Psoas muscle (tissue), 8 donors: ENCODE measurements around the gene DPP10. TPM values are rescaled to one million over a fixed set of nuclear protein-coding genes. Genes with fewer than 3 reads are reported as not detected.

Experiments
- ATAC-seq, 4 donors: fragments of 200-7000 bp; cut with Tn5 transposase; one replicate each; pipeline ENCODE4 v1.9.1; 2020; ENCODE audit warnings: moderate library complexity in 3 of 4, mild to moderate bottlenecking in 2 of 4
- DNase-seq, 2 donors: peaks; one replicate each; pipeline ENCODE4 v3.0.0-alpha.2; 2020
- H3K27ac ChIP-seq: fragments of 200-600 bp; one replicate; pipeline ENCODE4 v1.8.0; 2022
- H3K27me3 ChIP-seq, 3 donors: fragments of 200-600 bp in 1 of 3; one replicate each; pipeline versions ENCODE4 v1.6.1 to v1.8.0; 2013 to 2022; ENCODE audit warnings: low read length in 2 of 3, mild to moderate bottlenecking in 2 of 3, moderate library complexity in 1 of 3; ENCODE audit not compliant: insufficient read depth in 3 of 3
- H3K36me3 ChIP-seq, 2 donors: fragments of 200-600 bp in 1 of 2; one replicate each; pipeline versions ENCODE4 v1.6.1 to v1.8.0; 2013 to 2022; ENCODE audit warnings: low read depth in 1 of 2, mild to moderate bottlenecking in 1 of 2, moderate library complexity in 1 of 2; ENCODE audit not compliant: insufficient read depth in 1 of 2
- H3K4me1 ChIP-seq: fragments of 200-600 bp; one replicate; pipeline ENCODE4 v1.8.0; 2022
- H3K4me3 ChIP-seq: fragments of 200-600 bp; one replicate; pipeline ENCODE4 v1.8.0; 2022; ENCODE audit warnings: mild to moderate bottlenecking
- H3K9me3 ChIP-seq: fragments of 200-600 bp; one replicate; pipeline ENCODE4 v1.8.0; 2022
- WGBS, 3 donors: extraction: QIAGEN DNeasy Blood & Tissue Kit; methylation state at CpG; one replicate each; pipeline versions ENCODE4 v1.1.6 to v1.1.7; 2013; 5-methylcytosine and 5-hydroxymethylcytosine counted together
- intact Hi-C, 2 donors: fragments of 100-400 bp; cut with DNase I; formaldehyde crosslinking; loops; one replicate each; pipeline versions ENCODE4 v1.11.0 to v1.14.2; 2022
- polyA plus RNA-seq, 3 donors: library from polyadenylated mRNA; stranded (reverse); fragments of 200-250 nt; gene quantifications; one replicate each; pipeline ENCODE4 v1.2.3, GENCODE V29; 2013
- total RNA-seq, 4 donors: library from RNA; stranded (reverse); fragmentation: NEBNext Ultra II Directional in 2 of 4; extraction: Animal tissue kit (Norgen Biotek cat#: 25700) in 2 of 4; gene quantifications; one replicate each; pipeline versions ENCODE4 v1.2.1 to v1.2.4, GENCODE V29; 2021 to 2023
- TF ChIP-seq, protein P1 (sequence below): fragments of 200-600 bp; IDR thresholded peaks from one replicate; pipeline ENCODE4 v1.8.0; 2022; ENCODE audit warnings: antibody characterized with exemption
- donor health status: healthy with polysubstance abuse.
- donor health status: DM: no; HTN: no; CAD: no; lungs with moderate emphysema.
- donor health status: Bipolar disorder and iron deficiency.
- donor health status: healthy.
- donor health status: DM: yes; HTN: yes; CAD: no.
- donor health status: DM: no; HTN: no; CAD: no.
- donor health status: DM: no; HTN: no; CAD: no.
- donor health status: DM: yes; HTN: yes; CAD: no.

DPP10 gene
- total and polyA plus RNA-seq, 7 donors = 0.01 to 0.11 TPM; not detected in 5

DNA sequence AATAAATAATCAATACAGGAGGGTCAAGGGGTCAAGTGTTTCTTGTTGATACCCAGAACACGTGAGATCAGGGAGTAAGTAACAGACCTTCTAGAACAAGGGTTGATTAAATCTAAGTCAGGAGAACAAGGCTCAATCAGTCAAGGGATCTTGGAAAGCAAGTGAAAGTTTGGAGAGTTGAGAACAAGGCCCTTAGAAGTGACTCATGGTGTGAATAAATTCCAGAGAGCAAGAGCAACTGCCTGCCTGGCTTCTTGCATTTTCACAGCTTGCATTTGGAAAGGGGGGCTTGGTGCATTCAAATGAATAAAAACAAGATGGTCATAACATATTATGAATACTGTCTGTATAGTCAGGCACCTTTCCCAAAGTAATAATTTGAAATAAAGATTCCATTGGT is 256.1 kb downstream of the DPP10 start:
- intact Hi-C loops = no loop called here
- 49 to 58% (median 54%) methylated on average over 1 of the region's 1 CpG for WGBS, 3 donors

DNA sequence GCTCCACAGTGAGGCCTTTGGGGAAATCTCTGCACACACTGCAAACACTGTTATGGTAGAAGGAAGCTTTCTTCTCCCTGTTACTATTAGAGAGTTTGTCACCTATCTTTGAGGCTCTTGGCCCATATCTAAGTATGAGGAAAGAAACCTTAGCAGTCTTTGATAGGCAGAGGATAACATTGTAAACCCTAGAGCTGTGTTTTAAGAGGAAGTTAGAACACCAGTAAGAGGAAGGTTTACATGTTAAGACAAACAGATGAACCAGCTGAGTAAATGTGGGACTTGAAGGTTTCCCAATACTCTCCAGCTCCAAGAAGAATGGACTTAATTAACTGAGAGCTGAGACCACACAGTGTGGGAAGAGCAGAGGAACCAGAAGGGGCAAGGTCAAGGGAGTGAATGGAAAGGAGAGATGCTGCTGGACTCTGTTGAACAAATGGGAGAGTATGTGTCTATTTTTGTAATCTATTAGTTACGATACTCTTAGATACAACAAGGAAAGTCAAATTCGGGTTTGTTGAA is 257.0 kb downstream of the DPP10 start:
- Histone ChIP-seq H3K4me1 (no peaks in the 10 kb centered on the region), H3K9me3 (no peaks in the 10 kb centered on the region), H3K36me3 (no peaks in the 10 kb centered on the region), H3K4me3 (no peak overlapping the region), H3K27ac (no peak overlapping the region), H3K27me3 (no peaks in the 10 kb centered on the region)
- 79 to 94% (median 89%) methylated on average over 2 of the region's 2 CpGs for WGBS, 3 donors
- no peak for DNase-seq
- TF ChIP-seq, protein P1, sequence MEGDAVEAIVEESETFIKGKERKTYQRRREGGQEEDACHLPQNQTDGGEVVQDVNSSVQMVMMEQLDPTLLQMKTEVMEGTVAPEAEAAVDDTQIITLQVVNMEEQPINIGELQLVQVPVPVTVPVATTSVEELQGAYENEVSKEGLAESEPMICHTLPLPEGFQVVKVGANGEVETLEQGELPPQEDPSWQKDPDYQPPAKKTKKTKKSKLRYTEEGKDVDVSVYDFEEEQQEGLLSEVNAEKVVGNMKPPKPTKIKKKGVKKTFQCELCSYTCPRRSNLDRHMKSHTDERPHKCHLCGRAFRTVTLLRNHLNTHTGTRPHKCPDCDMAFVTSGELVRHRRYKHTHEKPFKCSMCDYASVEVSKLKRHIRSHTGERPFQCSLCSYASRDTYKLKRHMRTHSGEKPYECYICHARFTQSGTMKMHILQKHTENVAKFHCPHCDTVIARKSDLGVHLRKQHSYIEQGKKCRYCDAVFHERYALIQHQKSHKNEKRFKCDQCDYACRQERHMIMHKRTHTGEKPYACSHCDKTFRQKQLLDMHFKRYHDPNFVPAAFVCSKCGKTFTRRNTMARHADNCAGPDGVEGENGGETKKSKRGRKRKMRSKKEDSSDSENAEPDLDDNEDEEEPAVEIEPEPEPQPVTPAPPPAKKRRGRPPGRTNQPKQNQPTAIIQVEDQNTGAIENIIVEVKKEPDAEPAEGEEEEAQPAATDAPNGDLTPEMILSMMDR = no peak
- intact Hi-C loops = no loop called here
- no peak for ATAC-seq

More for the DNA sequence above, 256.1 kb downstream of the DPP10 start:
- no peaks in the 10 kb centered on the region for H3K4me1 ChIP-seq
- H3K27me3 ChIP-seq = no peaks in the 10 kb centered on the region
- H3K4me3 ChIP-seq = no peak overlapping the region
- H3K36me3 ChIP-seq = no peaks in the 10 kb centered on the region
- TF ChIP-seq, protein P1 = no peak
- DNase-seq = no peak
- H3K9me3 ChIP-seq = no peaks in the 10 kb centered on the region
- no peak overlapping the region for H3K27ac ChIP-seq
- no peak for ATAC-seq

DNA sequence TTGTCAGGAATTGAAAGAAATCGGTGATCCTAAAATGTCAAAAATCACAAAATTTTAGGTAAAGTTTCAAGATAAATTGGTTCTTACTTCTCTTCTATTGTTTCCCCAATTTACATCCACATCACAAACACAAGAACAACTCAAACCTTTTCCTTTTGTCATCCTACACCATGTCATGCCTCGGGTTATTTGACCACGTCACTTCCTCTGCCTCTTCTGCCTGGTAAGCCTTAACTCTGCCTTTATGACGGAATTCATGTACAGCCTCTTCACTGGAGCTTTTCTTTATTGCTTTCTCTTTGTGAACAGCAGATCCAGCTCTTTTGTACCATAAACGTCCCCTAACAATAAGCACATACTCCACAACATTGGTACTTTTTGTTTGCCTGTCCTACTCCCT is 258.0 kb downstream of the DPP10 start:
- H3K4me1 ChIP-seq = no peaks in the 10 kb centered on the region
- H3K9me3 ChIP-seq = no peaks in the 10 kb centered on the region
- no peaks in the 10 kb centered on the region for H3K27me3 ChIP-seq
- intact Hi-C loops = no loop called here
- TF ChIP-seq, protein P1 = no peak
- ATAC-seq (no peak), DNase-seq (no peak)
- H3K36me3 ChIP-seq = no peaks in the 10 kb centered on the region
- 50 to 56% (median 53%) methylated on average over 5 of the region's 5 CpGs for WGBS, 3 donors
- no peak overlapping the region for H3K4me3 ChIP-seq
- no peak overlapping the region for H3K27ac ChIP-seq

DNA sequence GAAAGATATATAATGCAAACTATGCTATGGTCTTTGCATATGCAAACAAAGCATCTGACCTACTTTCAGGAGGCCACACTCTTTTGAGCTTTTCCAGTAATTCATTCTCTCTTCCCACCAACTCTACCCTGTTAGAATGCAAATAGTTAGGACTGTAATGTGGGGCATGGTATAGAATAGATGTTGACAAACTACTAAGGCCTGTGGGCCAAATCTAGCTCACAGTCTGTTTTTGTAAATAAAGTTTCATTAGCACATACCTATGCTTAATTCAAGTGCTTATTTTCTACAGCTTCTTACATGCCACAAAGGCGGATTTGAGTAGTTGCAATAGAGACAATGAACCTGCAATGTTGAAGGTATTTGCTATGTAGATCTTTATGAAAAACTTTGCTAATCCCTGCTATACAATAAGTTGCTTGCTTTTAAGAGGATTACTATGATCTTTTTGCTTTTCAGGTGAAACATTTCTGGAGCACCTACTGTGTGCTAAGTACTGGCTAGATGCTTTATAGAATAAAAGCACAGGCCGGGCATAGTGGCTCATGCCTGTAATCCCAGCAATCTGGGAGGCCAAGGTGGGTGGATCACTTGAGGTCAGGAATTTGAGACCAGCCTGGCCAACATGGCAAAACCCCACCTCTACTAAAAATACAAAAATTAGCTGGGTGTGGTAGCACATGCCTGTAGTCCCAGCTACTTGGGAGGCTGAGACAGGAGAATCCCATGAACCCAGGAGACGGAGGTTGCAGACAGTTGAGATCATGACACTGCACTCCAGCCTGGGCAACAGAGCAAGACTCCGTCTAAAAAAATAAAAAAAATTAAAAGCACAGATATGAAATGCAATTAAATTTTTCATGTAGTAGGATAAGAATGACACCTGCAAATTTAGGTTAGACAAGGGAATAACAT is 267.8 kb downstream of the DPP10 start:
- no peak overlapping the region for H3K4me3 ChIP-seq
- TF ChIP-seq, protein P1 = no peak
- WGBS, 3 donors = 65 to 73% (median 69%) methylated on average over 4 of the region's 4 CpGs
- H3K27me3 ChIP-seq = no peaks in the 10 kb centered on the region
- no peak overlapping the region for H3K27ac ChIP-seq
- DNase-seq = no peak
- no peaks in the 10 kb centered on the region for H3K9me3 ChIP-seq
- no peaks in the 10 kb centered on the region for H3K36me3 ChIP-seq
- no peak for ATAC-seq
- intact Hi-C loops = no loop called here
- no peaks in the 10 kb centered on the region for H3K4me1 ChIP-seq
